ENCODE results near the gene CLEC10A.
"Not testable (repeated sequence)": the region's sequence is repeated elsewhere in the genome, so short reads cannot be mapped to it uniquely, and the experiment has no call there.

- TF ChIP-seq CTCF, POLR2A (IDR thresholded peaks at IDR 0.05): not testable (repeated sequence)
Measured at GRCh38 chr17:7120635-7121034, 40.6 kb upstream of the CLEC10A start.
